Ectodermal cell (in vitro differentiated cells): Measurements from ENCODE around the gene SHISAL1.

Experiments
- H3K27ac ChIP-seq: 2 replicates; pipeline ENCODE4 v1.7.0; 2013; ENCODE audit warnings: mild to moderate bottlenecking, low read depth, low read length; ENCODE audit not compliant: insufficient read depth, poor library complexity, severe bottlenecking
- H3K27me3 ChIP-seq: 2 replicates; pipeline ENCODE4 v1.7.0; 2013; ENCODE audit warnings: mild to moderate bottlenecking, low read length; ENCODE audit not compliant: insufficient read depth, control insufficient read depth, poor library complexity, severe bottlenecking
- H3K36me3 ChIP-seq: one replicate; pipeline ENCODE4 v1.7.0; 2013; ENCODE audit warnings: low read length; ENCODE audit not compliant: control insufficient read depth, insufficient read depth
- H3K4me1 ChIP-seq: one replicate; pipeline ENCODE4 v1.7.0; 2013; ENCODE audit warnings: low read length; ENCODE audit not compliant: control insufficient read depth, insufficient read depth
- H3K4me3 ChIP-seq: 2 replicates; pipeline ENCODE4 v1.7.0; 2013; ENCODE audit warnings: low read depth, low read length, control low read depth; ENCODE audit not compliant: insufficient read depth
- H3K9me3 ChIP-seq: 2 replicates; pipeline ENCODE4 v1.7.0; 2013; ENCODE audit warnings: mild to moderate bottlenecking, low read length, moderate library complexity; ENCODE audit not compliant: control insufficient read depth
- WGBS, 2 experiments: methylation state at CpG; one replicate each; pipeline ENCODE4 v1.1.7; 2013; ENCODE audit warnings: missing lambda C conversion rate in 2 of 2; 5-methylcytosine and 5-hydroxymethylcytosine counted together

Gene SHISAL1

GRCh38 chr22:44196731-44197131, 116.0 kb downstream of the SHISAL1 start:
- Histone ChIP-seq H3K27me3 (no peaks in the 10 kb centered on the region), H3K36me3 (no peaks in the 10 kb centered on the region), H3K9me3 (no peaks in the 10 kb centered on the region), H3K4me3 (no peak overlapping the region), H3K27ac (no peak overlapping the region), H3K4me1 (no peaks in the 10 kb centered on the region)
- 86 to 89% methylated on average over 10 of the region's 10 CpGs for WGBS, 2 experiments

- no peaks in the 10 kb centered on the region for H3K36me3 ChIP-seq
- H3K27ac ChIP-seq, result no peak overlapping the region
- H3K4me1 ChIP-seq, result no peaks in the 10 kb centered on the region
- H3K9me3 ChIP-seq, result no peaks in the 10 kb centered on the region
- H3K4me3 ChIP-seq, result no peak overlapping the region
- H3K27me3 ChIP-seq, result no peaks in the 10 kb centered on the region
- WGBS, 2 experiments, result 84 to 88% methylated on average over 9 of the region's 9 CpGs
Observed at GRCh38 chr22:44196241-44196640, 116.5 kb downstream of the SHISAL1 start.

GRCh38 chr22:44195189-44195871, 117.4 kb downstream of the SHISAL1 start:
- 72 to 76% methylated on average over 5 of the region's 5 CpGs for WGBS, 2 experiments
- no peak overlapping the region for H3K4me3 ChIP-seq
- H3K4me1 ChIP-seq, result no peaks in the 10 kb centered on the region
- no peaks in the 10 kb centered on the region for H3K36me3 ChIP-seq
- H3K27me3 ChIP-seq, result no peaks in the 10 kb centered on the region
- no peaks in the 10 kb centered on the region for H3K9me3 ChIP-seq
- H3K27ac ChIP-seq, result no peak overlapping the region

- Histone ChIP-seq H3K27ac (no peak overlapping the region), H3K4me3 (no peak overlapping the region), H3K4me1 (no peaks in the 10 kb centered on the region), H3K36me3 (no peaks in the 10 kb centered on the region), H3K27me3 (no peaks in the 10 kb centered on the region), H3K9me3 (no peaks in the 10 kb centered on the region)
- 90% methylated on average over 2 of the region's 2 CpGs for WGBS, 2 experiments
Observed at GRCh38 chr22:44194569-44194968, 118.2 kb downstream of the SHISAL1 start.
